ENCODE results near the gene CD6.

GRCh38 chr11:60946601-60947264, 24.7 kb upstream of the CD6 start:
- TF ChIP-seq CTCF (IDR thresholded peaks at IDR 0.05), result no peak
- TF ChIP-seq EP300 (IDR thresholded peaks at IDR 0.05), result no peak

Data from ovary (tissue), 3 donors.